Left colon (tissue), 2 donors: ENCODE measurements around the gene TRPC4AP. TPM values are rescaled to one million over a fixed set of nuclear protein-coding genes. Genes with fewer than 3 reads are reported as not detected.

Source experiments
- ATAC-seq: fragments of 200-7000 bp; cut with Tn5 transposase; one replicate; pipeline ENCODE4 v1.9.1; 2020; ENCODE audit warnings: mild to moderate bottlenecking, moderate library complexity
- DNase-seq, 2 donors: peaks; one replicate each; pipeline ENCODE4 v3.0.0-alpha.2; 2020
- intact Hi-C, 2 donors: fragments of 100-400 bp; cut with DNase I in 1 of 2; cut with micrococcal nuclease in 1 of 2; formaldehyde crosslinking; loops; one replicate each; pipeline versions ENCODE4 v1.11.2 to v1.14.0; 2022; cut with DNase I, micrococcal nuclease
- total RNA-seq, 2 donors: library from RNA; stranded (reverse); fragmentation: NEBNext Ultra II Directional; extraction: Animal tissue kit (Norgen Biotek cat#: 25700); gene quantifications; one replicate each; pipeline ENCODE4 v1.2.1, GENCODE V29; 2021
- donor health status: DM: no; HTN: no; CAD: no.
- donor health status: DM: yes; HTN: yes; CAD: no.

TRPC4AP gene
- total RNA-seq, 2 donors from 2014 or later = 58.9 to 60.6 TPM

GRCh38 chr20:35008411-35009342 lies 83.9 kb downstream of the TRPC4AP start:
- peak in 1 of 2 donors; percentile 21 for DNase-seq
- no peak for ATAC-seq
- intact Hi-C loops = no loop called here

GRCh38 chr20:35007891-35008290 lies 84.7 kb downstream of the TRPC4AP start:
- DNase-seq (peak in 1 of 2 donors; percentile 17), ATAC-seq (no peak)
- intact Hi-C loops = no loop called here

- no peak for ATAC-seq
- peak in 1 of 2 donors; percentile 19 for DNase-seq
- intact Hi-C loops = no loop called here
Measured at GRCh38 chr20:35007413-35007812, 85.2 kb downstream of the TRPC4AP start.

- ATAC-seq = no peak
- peak in 1 of 2 donors; percentile 11 for DNase-seq
- intact Hi-C loops = no loop called here
Measured at GRCh38 chr20:35006531-35006971, 86.1 kb downstream of the TRPC4AP start.

- intact Hi-C loops = no loop called here
- DNase-seq (no peak), ATAC-seq (no peak)
Measured at GRCh38 chr20:35006009-35006408, 86.6 kb downstream of the TRPC4AP start.

- DNase-seq (peak in 1 of 2 donors; percentile 16), ATAC-seq (no peak)
- intact Hi-C loops = no loop called here
Measured at GRCh38 chr20:35005463-35005961, 87.1 kb downstream of the TRPC4AP start.

- DNase-seq = peak in 1 of 2 donors; percentile 12
- intact Hi-C loops = no loop called here
- no peak for ATAC-seq
Measured at GRCh38 chr20:35004749-35005462, 87.7 kb downstream of the TRPC4AP start.

GRCh38 chr20:35004051-35004725 lies 88.4 kb downstream of the TRPC4AP start:
- intact Hi-C loops = no loop called here
- DNase-seq (peak in 1 of 2 donors; percentile 24), ATAC-seq (no peak)

- ATAC-seq (no peak), DNase-seq (peak; percentile 2 to 23)
- intact Hi-C loops = no loop called here
Measured at GRCh38 chr20:35003211-35004031, 89.2 kb downstream of the TRPC4AP start.

- peak in 1 of 2 donors; percentile 13 for DNase-seq
- intact Hi-C loops = no loop called here
- no peak for ATAC-seq
Measured at GRCh38 chr20:35002426-35003210, 90.0 kb downstream of the TRPC4AP start.

GRCh38 chr20:35001596-35002362 lies 90.8 kb downstream of the TRPC4AP start:
- intact Hi-C loops = no loop called here
- ATAC-seq = no peak
- DNase-seq = no peak

- ATAC-seq = no peak
- DNase-seq = no peak
- intact Hi-C loops = no loop called here
Measured at GRCh38 chr20:35000922-35001595, 91.5 kb downstream of the TRPC4AP start.

GRCh38 chr20:35000311-35000921 lies 92.2 kb downstream of the TRPC4AP start:
- intact Hi-C loops = no loop called here
- no peak for ATAC-seq
- DNase-seq = no peak

- intact Hi-C loops = no loop called here
- ATAC-seq (no peak), DNase-seq (no peak)
Measured at GRCh38 chr20:34999782-35000181, 92.8 kb downstream of the TRPC4AP start.

GRCh38 chr20:34999021-34999451 lies 93.6 kb downstream of the TRPC4AP start:
- ATAC-seq (no peak), DNase-seq (no peak)
- intact Hi-C loops = no loop called here
